ENCODE results near the gene NUDT19.

DNA sequence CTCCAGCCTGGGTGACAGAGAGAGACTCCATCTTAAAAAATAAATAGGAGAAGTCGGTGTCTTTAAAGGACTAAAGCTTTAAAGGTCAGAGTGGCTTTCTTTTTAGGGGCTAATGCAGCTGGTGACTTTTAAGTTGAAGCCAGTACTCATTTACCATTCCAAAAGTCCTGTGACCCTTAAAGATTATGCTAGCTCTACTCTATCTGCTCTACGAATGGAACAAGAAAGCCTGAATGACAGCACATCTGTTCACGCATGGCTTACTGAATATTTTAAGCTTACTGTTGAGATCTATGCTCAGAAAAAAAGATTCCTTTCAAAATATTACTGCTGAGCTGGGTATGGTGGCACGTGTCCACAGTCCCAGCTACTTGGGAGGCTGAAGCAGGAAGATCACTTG is 44.3 kb downstream of the NUDT19 start:
- no peak for TF ChIP-seq POLR2A (IDR thresholded peaks at IDR 0.05; ENCODE audit: extremely low read depth, insufficient read length)
- TF ChIP-seq, protein P1, sequence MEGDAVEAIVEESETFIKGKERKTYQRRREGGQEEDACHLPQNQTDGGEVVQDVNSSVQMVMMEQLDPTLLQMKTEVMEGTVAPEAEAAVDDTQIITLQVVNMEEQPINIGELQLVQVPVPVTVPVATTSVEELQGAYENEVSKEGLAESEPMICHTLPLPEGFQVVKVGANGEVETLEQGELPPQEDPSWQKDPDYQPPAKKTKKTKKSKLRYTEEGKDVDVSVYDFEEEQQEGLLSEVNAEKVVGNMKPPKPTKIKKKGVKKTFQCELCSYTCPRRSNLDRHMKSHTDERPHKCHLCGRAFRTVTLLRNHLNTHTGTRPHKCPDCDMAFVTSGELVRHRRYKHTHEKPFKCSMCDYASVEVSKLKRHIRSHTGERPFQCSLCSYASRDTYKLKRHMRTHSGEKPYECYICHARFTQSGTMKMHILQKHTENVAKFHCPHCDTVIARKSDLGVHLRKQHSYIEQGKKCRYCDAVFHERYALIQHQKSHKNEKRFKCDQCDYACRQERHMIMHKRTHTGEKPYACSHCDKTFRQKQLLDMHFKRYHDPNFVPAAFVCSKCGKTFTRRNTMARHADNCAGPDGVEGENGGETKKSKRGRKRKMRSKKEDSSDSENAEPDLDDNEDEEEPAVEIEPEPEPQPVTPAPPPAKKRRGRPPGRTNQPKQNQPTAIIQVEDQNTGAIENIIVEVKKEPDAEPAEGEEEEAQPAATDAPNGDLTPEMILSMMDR (IDR thresholded peaks at IDR 0.05; ENCODE audit: low read depth, low read length) = no peak
- no peak for TF ChIP-seq MYC (IDR thresholded peaks at IDR 0.05; ENCODE audit: low read depth, low read length)
- TF ChIP-seq, protein P2, sequence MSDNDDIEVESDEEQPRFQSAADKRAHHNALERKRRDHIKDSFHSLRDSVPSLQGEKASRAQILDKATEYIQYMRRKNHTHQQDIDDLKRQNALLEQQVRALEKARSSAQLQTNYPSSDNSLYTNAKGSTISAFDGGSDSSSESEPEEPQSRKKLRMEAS (IDR thresholded peaks at IDR 0.05; ENCODE audit: low read depth, low read length) = no peak
